Activated CD4-positive, alpha-beta T cell treated with anti-CD3 and anti-CD28 coated beads, Interleukin-2, amount 10 ng/mL, durations not matched to agents 24 days and 14 days (primary cell): ENCODE measurements around the gene P4HB. TPM values are rescaled to one million over a fixed set of nuclear protein-coding genes. Genes with fewer than 3 reads are reported as not detected.
A peak's percentile ranks its signal among the peaks of the same experiment; 100 is the strongest.
"Not testable (repeated sequence)": the region's sequence is repeated elsewhere in the genome, so short reads cannot be mapped to it uniquely, and the experiment has no call there.

Experiments used
- DNase-seq: peaks from one replicate; pipeline ENCODE4 v3.0.0; 2022
- H3K27ac Mint-ChIP-seq: one replicate; pipeline ENCODE4 v1.8.0; 2022; ENCODE audit warnings: mild to moderate bottlenecking, mixed read lengths
- H3K27me3 Mint-ChIP-seq: one replicate; pipeline ENCODE4 v1.8.0; 2022; ENCODE audit warnings: mixed read lengths
- H3K36me3 Mint-ChIP-seq: one replicate; pipeline ENCODE4 v1.8.0; 2022; ENCODE audit warnings: low read depth, mild to moderate bottlenecking, mixed read lengths
- H3K4me1 Mint-ChIP-seq: one replicate; pipeline ENCODE4 v1.8.0; 2021; ENCODE audit warnings: mixed read lengths
- H3K4me3 Mint-ChIP-seq: one replicate; pipeline ENCODE4 v1.8.0; 2022; ENCODE audit warnings: mild to moderate bottlenecking, moderate library complexity, mixed read lengths
- H3K9me3 Mint-ChIP-seq: one replicate; pipeline ENCODE4 v1.8.0; 2021; ENCODE audit warnings: mixed read lengths
- intact Hi-C: fragments of 100-400 bp; cut with micrococcal nuclease; formaldehyde crosslinking; loops from one replicate; pipeline ENCODE4 v1.15.1; 2023
- total RNA-seq: library from RNA; stranded (reverse); gene quantifications from 2 replicates; pipeline ENCODE4 v1.2.3, GENCODE V29; 2022

P4HB gene
- total RNA-seq, 1 donor from 2014 or later: 458 TPM

DNA sequence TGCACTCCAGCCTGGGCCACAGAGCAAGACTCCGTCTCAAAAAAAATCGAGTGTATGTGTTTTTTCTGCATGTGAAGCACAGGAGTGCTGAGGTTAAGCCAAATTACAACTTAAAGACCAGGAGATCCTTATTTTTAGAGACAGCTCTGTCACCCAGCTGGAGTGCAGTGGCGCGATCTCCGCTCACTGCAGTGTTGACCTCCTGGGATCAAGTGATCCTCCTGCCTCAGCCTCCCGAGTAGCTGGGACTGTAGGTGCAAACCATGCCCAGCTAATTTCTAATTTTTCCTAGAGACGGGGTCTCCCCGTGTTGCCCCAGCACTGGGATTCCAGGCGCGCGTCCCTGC lies 18.0 kb downstream of the P4HB start:
- Mint-ChIP-seq H3K27ac (no peak overlapping the region), H3K4me3 (no peak overlapping the region), H3K36me3 (peaks cover 27% of the 10 kb centered on the region), H3K4me1 (no peaks in the 10 kb centered on the region), H3K27me3 (no peaks in the 10 kb centered on the region), H3K9me3 (no peaks in the 10 kb centered on the region)
- intact Hi-C loops: no loop called here
- DNase-seq: no peak

DNA sequence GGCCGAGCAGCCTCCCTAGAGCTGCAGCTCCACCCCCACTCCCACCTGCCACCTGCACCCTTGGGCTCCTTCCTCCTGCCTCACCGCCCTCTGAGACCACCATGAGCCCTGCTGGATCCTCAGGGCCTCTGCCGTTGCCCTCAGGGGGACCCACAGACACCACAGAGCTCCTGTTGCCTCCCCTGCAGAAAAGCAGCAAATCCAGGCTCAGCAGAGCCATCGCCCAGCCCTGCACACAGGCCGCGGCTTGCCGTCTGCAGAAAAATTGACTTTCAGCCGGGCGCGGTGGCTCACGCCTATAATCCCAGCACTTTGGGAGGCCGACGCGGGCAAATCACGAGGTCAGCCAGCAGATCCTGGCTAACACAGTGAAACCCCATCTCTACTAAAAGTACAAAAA lies 18.5 kb downstream of the P4HB start:
- no peak for DNase-seq
- Mint-ChIP-seq H3K4me1 (no peaks in the 10 kb centered on the region), H3K36me3 (peaks cover 25% of the 10 kb centered on the region), H3K27me3 (no peaks in the 10 kb centered on the region), H3K27ac (no peak overlapping the region), H3K9me3 (no peaks in the 10 kb centered on the region), H3K4me3 (no peak overlapping the region)
- intact Hi-C loops: no loop called here

DNA sequence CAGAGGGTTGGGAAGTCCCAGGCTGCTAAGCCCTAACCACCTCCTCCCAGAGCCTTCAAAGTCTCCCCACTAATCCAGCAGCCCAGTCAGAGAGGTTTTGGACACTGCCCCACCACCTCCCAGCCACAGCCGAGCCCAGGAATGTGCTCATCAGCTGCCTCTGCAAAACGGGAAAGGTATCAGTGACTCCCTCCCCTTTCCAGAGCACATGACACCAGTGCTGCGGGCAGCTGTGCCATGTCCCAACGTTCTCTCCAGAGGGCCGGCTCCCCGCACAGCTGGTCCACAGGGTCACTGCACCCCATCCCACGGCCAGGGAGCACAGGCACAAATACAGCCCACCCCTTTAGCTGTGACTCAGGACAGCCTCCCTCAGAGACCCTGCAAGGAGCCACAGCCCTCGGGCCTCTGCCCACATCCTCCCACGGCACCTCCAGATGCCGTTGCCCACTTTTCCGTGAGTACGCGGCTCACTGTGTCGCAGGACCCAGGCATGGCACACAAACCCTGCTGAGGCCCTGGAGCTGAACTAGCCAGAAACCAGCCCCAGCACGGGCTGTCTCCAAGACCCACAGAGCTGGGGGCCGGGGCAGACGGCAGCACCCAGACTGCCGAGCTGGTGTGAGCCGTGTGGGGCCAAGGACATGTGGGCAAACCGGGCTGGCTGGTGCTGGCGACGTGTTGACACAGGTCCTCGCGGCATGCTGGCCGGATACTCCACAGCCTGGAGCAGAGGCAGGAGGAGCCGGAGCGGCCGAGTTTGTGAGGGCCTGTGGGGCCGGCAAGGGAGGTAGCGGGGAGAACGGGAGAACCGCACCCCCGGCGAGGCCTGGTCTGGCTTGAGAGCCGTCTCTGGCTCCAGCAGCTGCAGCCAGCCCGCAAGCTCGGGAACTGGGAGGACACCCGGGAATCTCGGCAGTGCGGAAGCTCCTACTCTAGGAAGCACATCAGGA lies 19.2 kb downstream of the P4HB start:
- H3K4me1 Mint-ChIP-seq: no peaks in the 10 kb centered on the region
- H3K9me3 Mint-ChIP-seq: no peaks in the 10 kb centered on the region
- no peak overlapping the region for H3K27ac Mint-ChIP-seq
- H3K36me3 Mint-ChIP-seq: peaks cover 21% of the 10 kb centered on the region
- no peak overlapping the region for H3K4me3 Mint-ChIP-seq
- DNase-seq: no peak
- H3K27me3 Mint-ChIP-seq: no peaks in the 10 kb centered on the region
- intact Hi-C loops: no loop called here

DNA sequence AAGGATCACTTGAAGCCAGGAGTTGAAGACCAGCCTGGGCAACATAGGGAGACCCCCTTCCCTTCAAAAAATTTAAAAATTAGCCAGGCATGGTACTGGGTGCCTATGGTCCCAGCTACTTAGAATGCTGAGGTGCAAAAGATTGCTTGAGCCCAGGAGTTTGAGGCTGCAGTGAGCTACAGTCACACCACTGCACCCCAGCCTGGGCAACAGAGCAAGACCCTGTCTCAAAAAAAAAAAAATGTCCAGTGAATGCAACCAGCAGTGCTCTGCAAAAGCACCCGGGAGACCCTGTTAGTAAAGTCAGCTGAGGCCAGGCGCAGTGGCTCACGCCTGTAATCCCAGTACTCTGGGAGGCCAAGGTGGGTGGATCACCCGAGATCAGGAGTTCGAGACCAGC lies 20.3 kb downstream of the P4HB start:
- H3K9me3 Mint-ChIP-seq, H3K4me3 Mint-ChIP-seq, intact Hi-C loops, H3K27ac Mint-ChIP-seq, H3K4me1 Mint-ChIP-seq, DNase-seq, H3K27me3 Mint-ChIP-seq: not testable (repeated sequence)
- H3K36me3 Mint-ChIP-seq: peaks cover 15% of the 10 kb centered on the region

DNA sequence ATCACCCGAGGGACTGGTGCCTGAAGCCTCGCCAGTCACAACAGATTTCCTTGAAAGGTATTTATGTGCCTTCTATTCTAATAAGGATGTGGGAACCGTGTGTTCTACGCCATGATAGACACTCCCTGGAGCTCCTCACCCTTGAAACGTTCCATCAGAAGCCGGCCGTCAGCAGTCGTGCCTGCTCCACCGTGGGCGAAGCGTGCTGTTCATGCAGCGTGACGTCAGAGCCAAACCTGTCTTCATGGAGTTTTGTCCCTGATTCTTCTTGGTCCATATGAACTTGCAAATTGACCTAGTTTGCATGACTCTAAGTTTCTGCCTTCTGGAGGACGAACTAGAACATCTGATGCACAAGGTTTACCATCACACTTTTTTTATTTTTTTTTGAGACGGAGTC lies 21.0 kb downstream of the P4HB start:
- Mint-ChIP-seq H3K27ac (no peak overlapping the region), H3K4me1 (no peaks in the 10 kb centered on the region), H3K36me3 (peaks cover 8% of the 10 kb centered on the region), H3K9me3 (no peaks in the 10 kb centered on the region), H3K4me3 (no peak overlapping the region), H3K27me3 (no peaks in the 10 kb centered on the region)
- intact Hi-C loops: no loop called here
- no peak for DNase-seq

DNA sequence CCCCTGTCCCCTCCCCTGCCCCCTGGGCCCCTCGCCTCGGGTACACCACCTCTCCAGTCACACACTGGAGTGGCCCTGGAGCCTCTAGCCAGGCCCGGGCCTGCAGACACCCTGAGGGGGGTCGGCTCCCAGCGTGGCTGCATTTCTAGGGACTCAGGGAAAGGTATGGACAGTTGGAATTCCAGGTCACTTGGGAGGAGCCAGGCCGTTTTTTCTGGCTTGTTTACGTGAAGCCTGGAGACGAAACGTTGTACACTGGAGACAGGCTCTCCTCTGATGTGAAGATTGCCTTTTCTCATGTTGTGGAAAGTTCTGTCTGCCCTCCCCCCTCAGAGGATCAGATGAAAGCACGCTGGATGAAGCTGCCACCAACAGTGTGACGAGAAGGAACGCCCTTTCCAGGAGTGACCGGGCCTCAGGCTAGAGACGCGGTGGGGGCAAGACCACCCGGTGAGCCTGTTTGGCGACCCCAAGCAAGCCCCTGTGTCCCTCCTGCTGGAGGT lies 21.5 kb downstream of the P4HB start:
- intact Hi-C loops: no loop called here
- peaks cover under 1% of the 10 kb centered on the region for H3K4me1 Mint-ChIP-seq
- H3K4me3 Mint-ChIP-seq: no peak overlapping the region
- no peak for DNase-seq
- peaks cover 5% of the 10 kb centered on the region for H3K36me3 Mint-ChIP-seq
- H3K27me3 Mint-ChIP-seq: no peaks in the 10 kb centered on the region
- no peak overlapping the region for H3K27ac Mint-ChIP-seq
- no peaks in the 10 kb centered on the region for H3K9me3 Mint-ChIP-seq

DNA sequence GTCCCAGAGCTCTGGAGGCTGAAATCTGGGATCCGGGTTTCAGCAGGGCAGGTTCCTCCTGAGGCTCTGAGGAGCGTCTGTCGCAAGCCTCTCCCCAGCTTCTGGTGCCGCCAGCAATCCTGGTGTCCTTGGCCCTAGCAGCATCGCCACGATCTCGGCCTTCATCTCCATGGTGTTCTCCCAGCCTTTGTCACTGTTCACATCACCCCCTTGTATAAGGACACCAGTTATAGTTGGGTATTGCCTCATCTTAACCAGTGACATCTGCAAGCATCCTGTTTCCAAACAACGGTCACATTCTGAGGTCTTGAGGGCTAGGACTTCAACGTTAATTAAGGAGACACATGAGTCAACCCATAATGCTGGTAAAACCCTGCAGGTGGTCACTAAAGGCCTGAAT lies 22.7 kb downstream of the P4HB start:
- Mint-ChIP-seq H3K9me3 (no peaks in the 10 kb centered on the region), H3K27ac (no peak overlapping the region), H3K36me3 (no peaks in the 10 kb centered on the region), H3K4me1 (peaks cover 3% of the 10 kb centered on the region), H3K4me3 (no peak overlapping the region), H3K27me3 (no peaks in the 10 kb centered on the region)
- DNase-seq: no peak
- intact Hi-C loops: no loop called here

DNA sequence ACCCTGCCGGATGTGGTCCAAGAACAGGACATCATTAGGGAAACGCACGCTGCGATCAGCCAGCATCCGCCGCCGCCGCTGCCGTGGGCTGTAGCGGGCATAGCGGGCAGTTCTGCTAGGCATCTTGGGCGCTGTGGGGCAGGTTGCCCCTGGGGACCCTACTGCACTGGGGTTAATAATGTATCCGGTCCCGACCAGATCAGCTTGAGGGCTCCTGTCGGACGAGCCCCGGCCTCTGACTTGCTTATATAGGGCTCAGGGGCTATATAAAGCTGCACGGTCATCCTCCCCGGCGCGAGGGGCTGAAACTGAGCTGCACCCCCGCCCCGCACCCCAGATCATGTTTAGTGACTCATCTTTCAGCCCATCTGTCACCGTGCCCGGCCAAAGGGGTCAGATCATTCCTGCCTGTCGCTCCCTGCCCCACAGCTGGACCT lies 25.5 kb downstream of the P4HB start, which contains the start of gene PPP1R27:
PPP1R27 (minus strand) TSS at position 220 of the 437 bp plus-strand sequence; CDS start at position 123, 97 bp downstream.
- no peak for DNase-seq
- Mint-ChIP-seq H3K9me3 (no peaks in the 10 kb centered on the region), H3K4me3 (peak within 1 kb of the TSS; percentile 86), H3K36me3 (peaks cover 4% of the 10 kb centered on the region), H3K27ac (peak within 1 kb of the TSS; percentile 87), H3K27me3 (no peaks in the 10 kb centered on the region), H3K4me1 (peaks cover 19% of the 10 kb centered on the region)
- intact Hi-C loops: no loop called here

DNA sequence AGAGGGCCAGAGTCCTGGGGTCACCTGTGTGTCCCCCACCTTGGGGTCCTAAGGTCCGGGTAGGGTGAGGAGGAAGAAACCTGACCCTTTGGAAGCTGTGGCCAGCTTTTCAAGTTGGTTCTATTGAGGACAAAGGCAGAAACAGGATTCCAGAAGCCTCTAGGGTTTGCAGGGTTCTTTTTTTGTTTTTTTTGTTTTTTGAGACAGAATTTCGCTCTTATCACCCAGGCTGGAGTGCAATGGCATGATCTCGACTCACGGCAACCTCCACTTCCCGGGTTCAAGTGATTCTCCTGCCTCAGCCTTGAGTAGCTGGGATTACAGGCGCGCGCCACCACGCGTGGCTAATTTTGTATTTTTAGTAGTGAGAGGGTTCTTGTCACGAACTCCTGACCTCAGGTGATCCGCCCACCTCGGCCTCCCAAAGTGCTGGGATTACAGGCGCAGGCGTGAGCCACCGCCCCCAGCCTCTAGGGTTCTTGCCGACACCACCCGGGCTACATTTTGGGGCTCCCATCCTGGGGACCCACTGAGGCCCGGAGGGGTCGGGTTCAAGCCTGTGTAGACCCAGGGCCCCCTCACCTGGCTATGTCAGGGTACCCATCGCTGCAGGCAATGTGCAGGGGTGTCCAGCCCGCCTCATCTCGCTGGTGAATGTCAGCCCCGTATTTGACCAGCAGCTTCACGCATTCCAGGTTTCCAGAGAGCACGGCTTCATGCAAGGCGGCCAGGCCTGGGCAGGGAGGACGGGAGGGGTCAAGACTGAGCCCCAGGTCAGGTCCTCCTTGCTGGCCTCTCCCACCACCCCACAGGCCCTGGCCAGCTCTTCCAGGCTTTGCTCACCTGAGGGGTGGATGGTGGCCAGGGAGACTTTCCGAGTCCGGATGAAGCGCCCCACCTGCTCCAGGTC lies 26.2 kb downstream of the P4HB start:
- Mint-ChIP-seq H3K4me3 (peak overlapping the region; percentile 86), H3K27ac (peak overlapping the region; percentile 87), H3K27me3 (no peaks in the 10 kb centered on the region), H3K36me3 (peaks cover 4% of the 10 kb centered on the region), H3K9me3 (no peaks in the 10 kb centered on the region), H3K4me1 (peaks cover 19% of the 10 kb centered on the region)
- DNase-seq: no peak
- intact Hi-C loops: loop anchor here (2.0 kb wide), 1 partner anchor 93 kb away; the partner anchor contains the start of gene MAFG

DNA sequence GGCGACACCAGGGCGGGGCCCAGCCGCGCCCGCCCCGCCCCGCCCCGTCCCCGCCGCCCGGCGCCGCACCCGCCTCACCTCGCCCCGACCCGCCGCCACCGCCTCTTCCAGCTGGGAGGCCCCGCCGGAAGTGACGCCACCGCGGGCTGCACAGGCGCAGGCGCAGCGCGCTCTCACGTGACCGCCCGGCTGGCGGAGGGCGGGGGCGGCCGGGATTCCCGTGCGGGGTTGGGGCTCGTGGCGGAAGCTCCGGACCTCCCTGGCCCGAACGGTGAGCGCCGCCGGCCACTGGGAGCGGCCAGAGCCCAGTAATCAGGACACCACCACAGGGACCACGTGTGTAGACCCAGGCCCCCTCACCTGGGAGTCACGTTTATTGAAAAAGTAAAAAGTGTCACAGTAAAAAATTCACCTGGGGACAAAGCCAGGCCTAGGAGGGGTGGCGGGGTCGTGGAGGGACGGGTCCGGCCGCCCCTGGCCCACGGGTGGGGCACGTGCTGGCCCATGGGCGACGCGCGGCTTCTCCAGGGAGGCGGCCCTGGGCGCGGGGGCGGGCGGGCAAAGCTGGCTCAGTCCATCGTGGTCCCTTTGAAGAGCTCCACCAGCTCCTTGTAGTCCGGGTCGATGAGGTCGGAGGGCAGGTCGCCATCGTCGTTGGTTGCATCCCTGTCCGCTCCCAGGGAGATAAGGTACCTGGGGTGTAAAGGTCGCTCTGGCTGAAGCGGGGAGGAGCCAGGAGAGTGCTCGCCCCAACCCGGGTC lies 27.0 kb downstream of the P4HB start, which contains the start of gene MCRIP1:
MCRIP1 (minus strand) TSS at position 132 of the 761 bp plus-strand sequence. CDS start 8,785 bp downstream, outside the sequence.
- intact Hi-C loops: loop anchor here (2.0 kb wide), 1 partner anchor 93 kb away; the partner anchor contains the start of gene MAFG
- Mint-ChIP-seq H3K9me3 (no peaks in the 10 kb centered on the region), H3K4me3 (peak within 1 kb of the TSS; percentile 93), H3K27me3 (no peaks in the 10 kb centered on the region), H3K36me3 (peaks cover 4% of the 10 kb centered on the region), H3K4me1 (peaks cover 19% of the 10 kb centered on the region), H3K27ac (peak within 1 kb of the TSS; percentile 94)
- peak; percentile 99 for DNase-seq

DNA sequence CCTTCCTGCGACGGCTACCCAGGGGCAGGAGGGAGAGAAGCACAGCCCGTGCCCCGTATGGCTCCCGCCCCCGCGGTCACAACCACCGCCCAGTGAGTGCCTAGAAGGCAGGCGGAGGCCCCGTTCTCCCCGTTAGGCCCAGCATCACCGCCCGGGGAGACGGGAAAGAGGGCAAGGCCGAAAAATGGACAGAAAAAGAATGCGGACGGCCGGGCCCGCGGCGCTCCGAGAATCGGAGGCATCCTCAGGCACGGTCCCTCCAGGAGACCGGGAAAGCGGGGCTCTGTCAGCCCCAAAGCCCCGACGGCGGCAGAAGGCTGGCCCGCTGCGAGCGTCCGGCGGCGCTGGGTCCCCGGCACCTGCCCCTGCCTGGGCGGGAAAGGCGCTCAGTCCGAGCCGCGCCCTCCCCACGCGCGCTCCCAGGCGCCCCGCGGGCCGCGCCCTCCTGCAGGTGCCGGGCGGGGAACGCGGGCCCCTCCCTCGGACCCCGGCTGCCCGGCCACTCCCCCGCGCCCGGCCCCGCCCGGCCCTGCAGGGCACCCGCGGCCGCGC lies 27.7 kb downstream of the P4HB start:
- Mint-ChIP-seq H3K27me3 (no peaks in the 10 kb centered on the region), H3K4me3 (peak overlapping the region; percentile 93), H3K36me3 (peaks cover 4% of the 10 kb centered on the region), H3K9me3 (no peaks in the 10 kb centered on the region), H3K4me1 (peaks cover 19% of the 10 kb centered on the region), H3K27ac (peak overlapping the region; percentile 94)
- intact Hi-C loops: loop anchor here (1.0 to 2.0 kb wide), 2 partner anchors 29 to 94 kb away; partner anchors contain the start of gene MAFG
- DNase-seq: no peak

DNA sequence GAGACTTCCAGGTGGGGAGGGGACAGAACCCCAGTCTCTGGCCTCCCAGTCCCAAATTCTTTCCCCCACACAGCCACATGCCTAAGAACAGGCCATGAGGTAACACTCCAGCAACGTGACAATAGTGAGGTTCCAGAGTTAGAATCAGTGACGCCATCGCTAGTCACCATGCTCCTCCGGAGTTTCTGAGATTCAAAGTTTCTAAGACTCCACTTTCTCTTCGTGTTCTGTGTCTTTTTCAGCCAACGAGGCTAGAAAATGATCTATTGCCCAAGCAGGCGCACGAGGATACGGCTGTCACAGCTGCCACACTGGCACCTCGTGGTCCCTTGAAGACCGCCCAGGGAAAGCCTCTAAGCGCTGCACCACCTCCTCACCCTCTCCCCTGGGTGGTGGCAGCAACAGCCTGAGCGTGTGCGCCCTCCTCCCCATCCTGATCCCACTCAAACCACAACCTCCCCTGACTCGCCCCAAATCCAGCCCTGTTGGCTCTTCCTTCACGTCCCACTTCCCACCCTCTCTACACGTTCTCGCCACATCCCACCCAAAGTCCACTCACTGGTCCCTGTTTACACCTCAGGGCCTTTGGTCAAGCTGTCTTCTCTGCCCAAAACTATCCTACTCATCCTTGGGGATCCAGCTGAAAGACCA lies 28.3 kb downstream of the P4HB start:
- peak overlapping the region; percentile 93 for H3K4me3 Mint-ChIP-seq
- peak overlapping the region; percentile 94 for H3K27ac Mint-ChIP-seq
- H3K27me3 Mint-ChIP-seq: no peaks in the 10 kb centered on the region
- no peaks in the 10 kb centered on the region for H3K9me3 Mint-ChIP-seq
- intact Hi-C loops: loop anchor here (1.0 to 2.0 kb wide), 2 partner anchors 29 to 95 kb away; partner anchors contain the start of gene MAFG
- peaks cover 4% of the 10 kb centered on the region for H3K36me3 Mint-ChIP-seq
- peak; percentile 82 for DNase-seq
- peaks cover 19% of the 10 kb centered on the region for H3K4me1 Mint-ChIP-seq
